Measurements from ENCODE around the gene TTC34.
"Not testable (repeated sequence)": the region's sequence is repeated elsewhere in the genome, so short reads cannot be mapped to it uniquely, and the experiment has no call there.

The TTC34 gene

GRCh38 chr1:2755426-2755825, 46.1 kb downstream of the TTC34 start:
- DNase-seq, result not testable (repeated sequence)

- not testable (repeated sequence) for DNase-seq
These were observed 46.9 kb downstream of the TTC34 start for GRCh38 chr1:2754597-2754996.

- not testable (repeated sequence) for DNase-seq
These were observed 49.0 kb downstream of the TTC34 start for GRCh38 chr1:2752503-2752902.

GRCh38 chr1:2751866-2752265, 49.6 kb downstream of the TTC34 start:
- not testable (repeated sequence) for DNase-seq

GRCh38 chr1:2750766-2751730, 50.4 kb downstream of the TTC34 start:
- not testable (repeated sequence) for DNase-seq

GRCh38 chr1:2750041-2750680, 51.3 kb downstream of the TTC34 start:
- DNase-seq, result not testable (repeated sequence)

GRCh38 chr1:2748626-2749025, 52.9 kb downstream of the TTC34 start:
- not testable (repeated sequence) for DNase-seq

- not testable (repeated sequence) for DNase-seq
These were observed 106.7 kb downstream of the TTC34 start for GRCh38 chr1:2694796-2695195.

- not testable (repeated sequence) for DNase-seq
These were observed 111.3 kb downstream of the TTC34 start for GRCh38 chr1:2690180-2690579.

GRCh38 chr1:2688336-2688665, 113.2 kb downstream of the TTC34 start:
- DNase-seq, result not testable (repeated sequence)

- DNase-seq, result not testable (repeated sequence)
These were observed 113.7 kb downstream of the TTC34 start for GRCh38 chr1:2687638-2688335.

- not testable (repeated sequence) for DNase-seq
These were observed 114.3 kb downstream of the TTC34 start for GRCh38 chr1:2687174-2687591.

GRCh38 chr1:2686091-2686863, 115.2 kb downstream of the TTC34 start:
- DNase-seq, result not testable (repeated sequence)

GRCh38 chr1:2685671-2686070, 115.8 kb downstream of the TTC34 start:
- not testable (repeated sequence) for DNase-seq

GRCh38 chr1:2684878-2685277, 116.6 kb downstream of the TTC34 start:
- DNase-seq, result not testable (repeated sequence)

- DNase-seq, result not testable (repeated sequence)
These were observed 117.5 kb downstream of the TTC34 start for GRCh38 chr1:2684000-2684399.

GRCh38 chr1:2683321-2683741, 118.2 kb downstream of the TTC34 start:
- DNase-seq, result not testable (repeated sequence)

GRCh38 chr1:2682879-2683278, 118.6 kb downstream of the TTC34 start:
- DNase-seq, result not testable (repeated sequence)

GRCh38 chr1:2676726-2677125, 124.8 kb downstream of the TTC34 start:
- DNase-seq, result not testable (repeated sequence)

GRCh38 chr1:2671656-2672055, 129.8 kb downstream of the TTC34 start:
- not testable (repeated sequence) for DNase-seq

- not testable (repeated sequence) for DNase-seq
These were observed 141.7 kb downstream of the TTC34 start for GRCh38 chr1:2659806-2660205.

- DNase-seq, result not testable (repeated sequence)
These were observed 143.6 kb downstream of the TTC34 start for GRCh38 chr1:2657909-2658308.

All from NCI-H1436 (cell line).